ENCODE data around the gene PLA2G4B. TPM values are rescaled to one million over a fixed set of nuclear protein-coding genes. Genes with fewer than 3 reads are reported as not detected.

Gene PLA2G4B
- total RNA-seq, 1 donor from 2014 or later, result 8.5 TPM

DNA sequence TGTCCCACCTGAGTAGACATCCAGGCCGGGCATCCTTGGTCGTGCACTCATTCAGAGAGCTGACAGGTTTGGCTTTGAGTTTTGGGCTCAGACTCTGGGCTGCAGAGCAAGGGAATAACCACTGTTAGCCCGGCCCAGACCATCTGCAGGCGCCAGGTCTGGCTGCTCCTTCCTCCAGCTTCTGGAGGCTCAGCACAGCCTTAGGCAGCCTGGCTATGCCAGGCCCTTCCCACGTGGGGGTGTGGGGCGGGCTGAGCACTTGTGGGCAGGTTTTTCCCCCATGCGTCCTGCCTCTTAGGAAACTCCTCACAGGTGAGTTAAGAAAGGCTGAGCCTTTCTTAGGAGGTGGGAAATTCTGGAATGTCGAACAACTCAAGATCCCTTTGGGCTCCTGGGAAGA is 11.2 kb downstream of the PLA2G4B start:
- Mint-ChIP-seq H3K27me3 (ENCODE audit: low read depth) (no peaks in the 10 kb centered on the region), H3K27ac (ENCODE audit: unreplicated experiment) (no peak overlapping the region), H3K9me3 (no peaks in the 10 kb centered on the region), H3K4me1 (no peaks in the 10 kb centered on the region), H3K4me3 (no peak overlapping the region), H3K36me3 (ENCODE audit: low read depth) (peaks cover 4% of the 10 kb centered on the region)
- TF ChIP-seq, protein P1, sequence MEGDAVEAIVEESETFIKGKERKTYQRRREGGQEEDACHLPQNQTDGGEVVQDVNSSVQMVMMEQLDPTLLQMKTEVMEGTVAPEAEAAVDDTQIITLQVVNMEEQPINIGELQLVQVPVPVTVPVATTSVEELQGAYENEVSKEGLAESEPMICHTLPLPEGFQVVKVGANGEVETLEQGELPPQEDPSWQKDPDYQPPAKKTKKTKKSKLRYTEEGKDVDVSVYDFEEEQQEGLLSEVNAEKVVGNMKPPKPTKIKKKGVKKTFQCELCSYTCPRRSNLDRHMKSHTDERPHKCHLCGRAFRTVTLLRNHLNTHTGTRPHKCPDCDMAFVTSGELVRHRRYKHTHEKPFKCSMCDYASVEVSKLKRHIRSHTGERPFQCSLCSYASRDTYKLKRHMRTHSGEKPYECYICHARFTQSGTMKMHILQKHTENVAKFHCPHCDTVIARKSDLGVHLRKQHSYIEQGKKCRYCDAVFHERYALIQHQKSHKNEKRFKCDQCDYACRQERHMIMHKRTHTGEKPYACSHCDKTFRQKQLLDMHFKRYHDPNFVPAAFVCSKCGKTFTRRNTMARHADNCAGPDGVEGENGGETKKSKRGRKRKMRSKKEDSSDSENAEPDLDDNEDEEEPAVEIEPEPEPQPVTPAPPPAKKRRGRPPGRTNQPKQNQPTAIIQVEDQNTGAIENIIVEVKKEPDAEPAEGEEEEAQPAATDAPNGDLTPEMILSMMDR (conservative IDR thresholded peaks at IDR 0.05), result no peak
- DNase-seq (ENCODE audit: low read depth, low spot score), result no peak

DNA sequence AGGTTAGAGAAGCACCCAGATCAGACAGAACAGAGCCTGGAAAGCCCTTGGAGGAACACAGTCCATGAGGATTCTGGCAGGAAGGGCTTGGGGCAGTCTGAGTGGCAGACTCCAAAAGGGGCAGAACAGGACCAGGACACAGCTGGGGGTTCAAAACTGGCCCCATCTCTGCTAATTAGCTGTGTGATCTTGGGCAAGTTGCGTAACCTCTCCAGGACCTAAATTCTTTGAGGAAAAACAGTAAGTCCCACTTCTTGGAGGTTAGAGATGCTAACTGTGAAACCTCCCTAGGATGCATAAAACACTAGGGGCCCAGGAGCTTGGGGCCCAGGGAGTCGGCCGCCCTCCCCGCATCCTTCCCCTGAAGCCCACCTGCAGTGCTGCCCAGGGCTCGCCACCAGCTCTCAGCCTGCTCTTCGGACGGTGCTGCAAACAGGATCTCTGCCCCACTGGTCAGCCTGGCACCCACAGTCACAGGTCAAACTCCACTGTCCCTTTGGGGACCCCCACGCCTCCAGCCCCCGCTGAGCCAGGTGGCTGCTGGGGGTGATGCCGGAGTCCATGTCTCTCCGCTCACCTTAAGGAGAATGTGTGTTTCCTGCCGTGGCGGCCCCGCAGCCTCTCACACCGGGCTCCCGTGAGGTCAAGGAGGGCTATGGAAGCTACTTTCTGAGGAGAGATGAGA is 12.0 kb downstream of the PLA2G4B start:
- DNase-seq (ENCODE audit: low read depth, low spot score), result no peak
- Mint-ChIP-seq H3K27me3 (ENCODE audit: low read depth) (no peaks in the 10 kb centered on the region), H3K4me3 (no peak overlapping the region), H3K9me3 (no peaks in the 10 kb centered on the region), H3K27ac (ENCODE audit: unreplicated experiment) (no peak overlapping the region), H3K4me1 (peaks cover 6% of the 10 kb centered on the region), H3K36me3 (ENCODE audit: low read depth) (peaks cover 4% of the 10 kb centered on the region)
- TF ChIP-seq, protein P1 (conservative IDR thresholded peaks at IDR 0.05), result no peak

DNA sequence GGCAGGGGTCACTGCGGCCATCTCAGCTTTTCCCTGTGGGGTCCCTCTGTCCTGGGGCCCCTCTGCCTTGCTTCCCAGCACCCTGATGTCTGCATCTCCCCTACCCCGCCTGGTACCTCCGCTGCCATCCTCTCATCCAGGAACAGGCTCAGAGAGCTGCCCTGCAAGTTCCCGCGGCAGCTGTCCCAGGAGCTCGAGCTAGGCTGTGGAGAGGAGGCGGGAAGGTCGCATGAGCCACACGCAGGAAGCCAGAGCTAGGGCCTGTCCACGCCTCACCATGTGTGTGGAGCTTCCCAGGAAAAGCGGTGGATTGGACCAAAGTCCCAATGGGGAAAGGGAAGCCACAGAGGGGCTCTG is 12.5 kb downstream of the PLA2G4B start:
- Mint-ChIP-seq H3K9me3 (no peaks in the 10 kb centered on the region), H3K4me3 (no peak overlapping the region), H3K36me3 (ENCODE audit: low read depth) (peaks cover 4% of the 10 kb centered on the region), H3K27ac (ENCODE audit: unreplicated experiment) (no peak overlapping the region), H3K4me1 (peaks cover 7% of the 10 kb centered on the region), H3K27me3 (ENCODE audit: low read depth) (no peaks in the 10 kb centered on the region)
- TF ChIP-seq, protein P1 (conservative IDR thresholded peaks at IDR 0.05), result no peak
- no peak for DNase-seq (ENCODE audit: low read depth, low spot score)

DNA sequence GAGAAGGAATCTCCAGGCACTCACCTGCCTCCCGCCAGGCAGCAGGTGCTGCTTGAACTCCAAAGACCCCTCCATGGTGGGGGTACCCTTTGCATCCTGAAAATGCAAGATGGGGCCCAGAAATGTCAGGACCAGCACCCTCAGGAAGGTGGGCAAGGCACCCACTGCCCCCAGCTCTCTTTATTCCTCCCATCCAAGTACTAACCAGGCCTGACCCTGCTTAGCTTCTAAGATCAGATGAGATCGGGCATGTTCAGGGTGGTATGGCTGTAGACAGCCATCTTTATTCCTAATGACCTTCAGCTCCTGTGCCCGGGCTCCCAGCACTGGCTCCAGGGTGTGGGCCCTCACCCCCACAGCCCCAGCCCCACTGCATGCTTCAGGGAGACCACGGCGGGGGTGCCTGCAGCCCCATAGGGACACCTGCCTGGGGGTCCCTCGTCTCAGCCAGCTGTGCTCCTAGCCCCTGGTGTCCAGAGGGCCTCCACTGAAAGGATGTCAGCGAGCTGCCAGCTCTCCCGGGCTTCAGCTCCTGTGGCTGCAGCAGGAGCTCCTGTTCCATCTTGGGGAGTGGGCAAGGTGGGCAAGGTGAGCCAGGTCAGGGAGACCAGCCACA is 13.2 kb downstream of the PLA2G4B start:
- Mint-ChIP-seq H3K27ac (ENCODE audit: unreplicated experiment) (no peak overlapping the region), H3K36me3 (ENCODE audit: low read depth) (peaks cover 4% of the 10 kb centered on the region), H3K27me3 (ENCODE audit: low read depth) (no peaks in the 10 kb centered on the region), H3K9me3 (no peaks in the 10 kb centered on the region), H3K4me3 (no peak overlapping the region), H3K4me1 (peaks cover 7% of the 10 kb centered on the region)
- no peak for DNase-seq (ENCODE audit: low read depth, low spot score)
- TF ChIP-seq, protein P1 (conservative IDR thresholded peaks at IDR 0.05), result no peak

DNA sequence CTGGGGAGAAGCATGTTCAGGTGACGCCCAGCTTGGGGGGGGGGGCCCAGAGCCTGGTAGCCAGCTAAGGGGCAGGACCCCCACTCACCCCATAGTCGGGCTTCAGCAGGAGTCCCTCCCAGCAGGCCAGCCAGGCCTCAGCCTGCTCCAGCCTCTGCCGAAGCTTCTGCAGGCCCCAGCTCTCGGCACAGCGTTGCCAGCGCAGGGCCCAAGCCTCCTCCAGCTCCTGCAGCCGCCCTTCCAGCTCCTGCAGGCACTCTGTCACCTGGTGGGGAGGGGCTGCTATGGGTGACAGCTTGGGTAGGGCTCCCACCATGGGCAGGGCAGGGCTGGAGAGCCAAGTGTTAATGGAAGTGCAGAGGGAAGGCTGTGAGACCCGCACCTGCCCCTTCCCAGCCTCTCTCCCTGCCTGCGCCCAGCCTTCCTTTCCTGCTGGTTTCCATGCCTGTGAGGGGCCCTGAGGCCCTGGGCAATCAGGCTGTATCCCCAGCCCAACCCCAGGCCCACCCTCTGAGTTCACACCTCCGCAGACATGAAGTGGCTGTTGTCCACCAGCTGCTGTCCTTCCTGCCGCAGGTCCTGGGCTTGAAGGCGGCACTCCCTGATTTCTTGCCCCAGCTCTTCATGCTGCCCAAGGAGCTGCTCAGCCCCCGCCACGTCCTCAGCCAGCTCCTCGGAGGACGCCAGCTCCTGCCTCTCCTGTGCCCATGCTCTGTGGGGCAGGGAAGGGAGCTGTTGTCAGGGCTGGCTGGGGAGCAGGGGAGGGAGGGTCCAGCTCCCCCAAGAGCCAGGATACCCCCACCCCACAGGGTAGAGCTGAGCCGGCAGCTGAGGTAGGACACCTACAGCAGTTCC is 14.3 kb downstream of the PLA2G4B start:
- Mint-ChIP-seq H3K36me3 (ENCODE audit: low read depth) (peaks cover 4% of the 10 kb centered on the region), H3K9me3 (no peaks in the 10 kb centered on the region), H3K27me3 (ENCODE audit: low read depth) (no peaks in the 10 kb centered on the region), H3K4me1 (peaks cover 7% of the 10 kb centered on the region), H3K27ac (ENCODE audit: unreplicated experiment) (no peak overlapping the region), H3K4me3 (no peak overlapping the region)
- TF ChIP-seq, protein P1 (conservative IDR thresholded peaks at IDR 0.05), result no peak
- DNase-seq (ENCODE audit: low read depth, low spot score), result no peak

All from neural crest cell (in vitro differentiated cells).